ENCODE data around the gene TUT7.
"Not testable (repeated sequence)": the region's sequence is repeated elsewhere in the genome, so short reads cannot be mapped to it uniquely, and the experiment has no call there.

The TUT7 gene

GRCh38 chr9:86300701-86301100 lies 53.5 kb downstream of the TUT7 start:
- DNase-seq (ENCODE audit: low spot score) = no peak

GRCh38 chr9:86298873-86299272 lies 55.3 kb downstream of the TUT7 start:
- DNase-seq (ENCODE audit: low spot score) = no peak

- DNase-seq (ENCODE audit: low spot score) = not testable (repeated sequence)
These were observed 63.9 kb downstream of the TUT7 start for GRCh38 chr9:86290341-86290740.

GRCh38 chr9:86288499-86289198 lies 65.6 kb downstream of the TUT7 start:
- DNase-seq (ENCODE audit: low spot score) = no peak

- DNase-seq (ENCODE audit: low spot score) = no peak
These were observed 67.2 kb downstream of the TUT7 start for GRCh38 chr9:86287013-86287412.

GRCh38 chr9:86286278-86286677 lies 67.9 kb downstream of the TUT7 start:
- DNase-seq (ENCODE audit: low spot score) = no peak

- DNase-seq (ENCODE audit: low spot score) = no peak
These were observed 68.9 kb downstream of the TUT7 start for GRCh38 chr9:86285261-86285660.

- DNase-seq (ENCODE audit: low spot score) = peak; percentile 25
These were observed 71.2 kb downstream of the TUT7 start for GRCh38 chr9:86282979-86283535.

- peak; percentile 97 for DNase-seq (ENCODE audit: low spot score)
These were observed 71.9 kb downstream of the TUT7 start, which contains the start of gene ISCA1 for GRCh38 chr9:86282077-86282978. Gene ISCA1 (minus strand): TSS chr9:86282538. CDS start chr9:86282458, 80 bp downstream.

- DNase-seq (ENCODE audit: low spot score) = peak; percentile 30
These were observed 72.6 kb downstream of the TUT7 start for GRCh38 chr9:86281593-86282076.

GRCh38 chr9:86280580-86280979 lies 73.6 kb downstream of the TUT7 start:
- no peak for DNase-seq (ENCODE audit: low spot score)

- no peak for DNase-seq (ENCODE audit: low spot score)
These were observed 74.4 kb downstream of the TUT7 start for GRCh38 chr9:86279839-86280238.

GRCh38 chr9:86277072-86277471 lies 77.1 kb downstream of the TUT7 start:
- DNase-seq (ENCODE audit: low spot score) = no peak

GRCh38 chr9:86275962-86276361 lies 78.2 kb downstream of the TUT7 start:
- no peak for DNase-seq (ENCODE audit: low spot score)

GRCh38 chr9:86274821-86275643 lies 79.2 kb downstream of the TUT7 start:
- no peak for DNase-seq (ENCODE audit: low spot score)

- no peak for DNase-seq (ENCODE audit: low spot score)
These were observed 82.0 kb downstream of the TUT7 start for GRCh38 chr9:86272221-86272620.

- no peak for DNase-seq (ENCODE audit: low spot score)
These were observed 90.3 kb downstream of the TUT7 start for GRCh38 chr9:86263876-86264275.

- no peak for DNase-seq (ENCODE audit: low spot score)
These were observed 91.7 kb downstream of the TUT7 start for GRCh38 chr9:86262492-86262891.

- no peak for DNase-seq (ENCODE audit: low spot score)
These were observed 94.7 kb downstream of the TUT7 start, which contains the start of gene C9orf153 for GRCh38 chr9:86259557-86259956. Gene C9orf153 (minus strand): TSS chr9:86259657. CDS start chr9:86229603, 30,054 bp downstream.

GRCh38 chr9:86257391-86257790 lies 96.8 kb downstream of the TUT7 start:
- no peak for DNase-seq (ENCODE audit: low spot score)

GRCh38 chr9:86256653-86257052 lies 97.6 kb downstream of the TUT7 start:
- no peak for DNase-seq (ENCODE audit: low spot score)

- no peak for DNase-seq (ENCODE audit: low spot score)
These were observed 100.6 kb downstream of the TUT7 start for GRCh38 chr9:86253577-86253976.

Data from Ammon's horn (tissue), 1 donor.